ENCODE data around the gene DIS3L2.

The DIS3L2 gene

GRCh38 chr2:232260075-232260474 lies 298.6 kb downstream of the DIS3L2 start:
- Histone ChIP-seq H3K4me3 (ENCODE audit: low read depth in 1 of 5, low read length in 5 of 5) (peak overlapping the region in 4 of 5 donors; percentile 3 to 33 (median 16)), H3K27me3 (ENCODE audit: control insufficient read depth in 5 of 5, insufficient read depth in 4 of 5, low read length in 5 of 5) (no peaks in the 10 kb centered on the region), H3K4me1 (ENCODE audit: control insufficient read depth in 5 of 5, insufficient read depth in 5 of 5, low read length in 5 of 5) (peaks cover 7 to 28% (median 13%) of the 10 kb centered on the region in 5 donors), H3K9ac (ENCODE audit: low read length in 5 of 5) (no peak overlapping the region), H3K27ac (ENCODE audit: low read depth, low read length) (no peak overlapping the region), H3K36me3 (ENCODE audit: control insufficient read depth in 5 of 5, insufficient read depth in 5 of 5, low read length in 5 of 5) (peaks cover 0 to 37% (median 34%) of the 10 kb centered on the region in 5 donors), H3K9me3 (ENCODE audit: control insufficient read depth in 5 of 5, low read length in 5 of 5) (no peaks in the 10 kb centered on the region)

DNA sequence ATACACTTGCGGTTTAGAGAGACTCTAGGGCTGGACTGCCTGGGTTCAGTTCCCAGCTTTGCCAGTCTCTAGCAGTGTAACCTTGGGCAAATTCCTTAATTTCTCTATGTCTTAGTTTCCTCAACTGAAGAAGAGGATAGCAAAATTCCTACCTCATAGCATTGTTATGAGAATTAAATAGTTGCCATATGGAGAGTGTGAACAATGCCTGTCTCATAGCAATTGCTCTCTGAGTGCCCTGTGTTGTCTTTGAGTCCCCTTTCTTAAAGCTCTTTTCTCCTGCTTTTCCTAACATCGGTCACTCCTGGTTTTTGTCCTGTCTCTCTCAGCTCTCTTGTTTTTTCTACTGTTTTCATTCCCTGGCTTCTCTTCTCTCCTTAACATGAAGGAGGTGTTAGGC lies 300.3 kb downstream of the DIS3L2 start:
- Histone ChIP-seq H3K9me3 (ENCODE audit: control insufficient read depth in 5 of 5, low read length in 5 of 5) (no peaks in the 10 kb centered on the region), H3K27me3 (ENCODE audit: control insufficient read depth in 5 of 5, insufficient read depth in 4 of 5, low read length in 5 of 5) (no peaks in the 10 kb centered on the region), H3K36me3 (ENCODE audit: control insufficient read depth in 5 of 5, insufficient read depth in 5 of 5, low read length in 5 of 5) (peaks cover 0 to 42% (median 34%) of the 10 kb centered on the region in 5 donors), H3K4me1 (ENCODE audit: control insufficient read depth in 5 of 5, insufficient read depth in 5 of 5, low read length in 5 of 5) (peaks cover 7 to 28% (median 13%) of the 10 kb centered on the region in 5 donors), H3K4me3 (ENCODE audit: low read depth in 1 of 5, low read length in 5 of 5) (no peak overlapping the region), H3K9ac (ENCODE audit: low read length in 5 of 5) (no peak overlapping the region), H3K27ac (ENCODE audit: low read depth, low read length) (no peak overlapping the region)

DNA sequence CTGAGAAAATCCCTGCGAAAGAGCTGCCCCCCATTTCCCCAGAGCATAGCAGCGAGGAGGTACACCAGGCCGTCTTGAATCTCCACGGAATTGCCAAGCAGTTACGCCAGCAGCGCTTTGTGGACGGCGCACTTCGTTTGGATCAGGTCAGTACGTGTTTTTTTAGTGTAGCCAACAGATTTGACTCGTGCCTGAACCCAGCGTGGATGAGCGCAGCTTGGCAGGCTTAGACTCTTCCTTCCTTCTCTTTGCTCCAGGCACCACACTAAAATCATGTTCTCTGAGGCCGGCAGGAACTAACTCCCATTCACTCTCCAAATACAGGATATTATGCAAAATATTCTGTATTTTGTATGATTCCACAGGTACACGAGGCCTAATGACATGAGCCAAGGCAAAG lies 301.8 kb downstream of the DIS3L2 start:
- Histone ChIP-seq H3K36me3 (ENCODE audit: control insufficient read depth in 5 of 5, insufficient read depth in 5 of 5, low read length in 5 of 5) (peaks cover 0 to 45% (median 34%) of the 10 kb centered on the region in 5 donors), H3K27me3 (ENCODE audit: control insufficient read depth in 5 of 5, insufficient read depth in 4 of 5, low read length in 5 of 5) (no peaks in the 10 kb centered on the region), H3K4me3 (ENCODE audit: low read depth in 1 of 5, low read length in 5 of 5) (no peak overlapping the region), H3K9ac (ENCODE audit: low read length in 5 of 5) (no peak overlapping the region), H3K4me1 (ENCODE audit: control insufficient read depth in 5 of 5, insufficient read depth in 5 of 5, low read length in 5 of 5) (peaks cover 7 to 28% (median 13%) of the 10 kb centered on the region in 5 donors), H3K9me3 (ENCODE audit: control insufficient read depth in 5 of 5, low read length in 5 of 5) (no peaks in the 10 kb centered on the region), H3K27ac (ENCODE audit: low read depth, low read length) (no peak overlapping the region)

- H3K36me3 ChIP-seq (ENCODE audit: control insufficient read depth in 5 of 5, insufficient read depth in 5 of 5, low read length in 5 of 5), result peaks cover 0 to 45% (median 37%) of the 10 kb centered on the region in 5 donors
- no peaks in the 10 kb centered on the region for H3K27me3 ChIP-seq (ENCODE audit: control insufficient read depth in 5 of 5, insufficient read depth in 4 of 5, low read length in 5 of 5)
- no peak overlapping the region for H3K27ac ChIP-seq (ENCODE audit: low read depth, low read length)
- no peak overlapping the region for H3K9ac ChIP-seq (ENCODE audit: low read length in 5 of 5)
- no peaks in the 10 kb centered on the region for H3K9me3 ChIP-seq (ENCODE audit: control insufficient read depth in 5 of 5, low read length in 5 of 5)
- H3K4me1 ChIP-seq (ENCODE audit: control insufficient read depth in 5 of 5, insufficient read depth in 5 of 5, low read length in 5 of 5), result peaks cover 7 to 28% (median 13%) of the 10 kb centered on the region in 5 donors
- no peak overlapping the region for H3K4me3 ChIP-seq (ENCODE audit: low read depth in 1 of 5, low read length in 5 of 5)
Measured at GRCh38 chr2:232264081-232264480, 302.6 kb downstream of the DIS3L2 start.

GRCh38 chr2:232265329-232265728 lies 303.8 kb downstream of the DIS3L2 start:
- Histone ChIP-seq H3K4me1 (ENCODE audit: control insufficient read depth in 5 of 5, insufficient read depth in 5 of 5, low read length in 5 of 5) (peaks cover under 1 to 16% (median under 1%) of the 10 kb centered on the region in 5 donors), H3K27me3 (ENCODE audit: control insufficient read depth in 5 of 5, insufficient read depth in 4 of 5, low read length in 5 of 5) (no peaks in the 10 kb centered on the region), H3K27ac (ENCODE audit: low read depth, low read length) (no peak overlapping the region), H3K9ac (ENCODE audit: low read length in 5 of 5) (no peak overlapping the region), H3K9me3 (ENCODE audit: control insufficient read depth in 5 of 5, low read length in 5 of 5) (no peaks in the 10 kb centered on the region), H3K4me3 (ENCODE audit: low read depth in 1 of 5, low read length in 5 of 5) (no peak overlapping the region), H3K36me3 (ENCODE audit: control insufficient read depth in 5 of 5, insufficient read depth in 5 of 5, low read length in 5 of 5) (peaks cover 0 to 45% (median 38%) of the 10 kb centered on the region in 5 donors)

GRCh38 chr2:232268636-232269165 lies 307.2 kb downstream of the DIS3L2 start:
- Histone ChIP-seq H3K4me1 (ENCODE audit: control insufficient read depth in 5 of 5, insufficient read depth in 5 of 5, low read length in 5 of 5) (no peaks in the 10 kb centered on the region), H3K9me3 (ENCODE audit: control insufficient read depth in 5 of 5, low read length in 5 of 5) (no peaks in the 10 kb centered on the region), H3K27ac (ENCODE audit: low read depth, low read length) (no peak overlapping the region)

GRCh38 chr2:232269867-232270266 lies 308.4 kb downstream of the DIS3L2 start:
- Histone ChIP-seq H3K36me3 (ENCODE audit: control insufficient read depth in 5 of 5, insufficient read depth in 5 of 5, low read length in 5 of 5) (peaks cover 0 to 21% (median 9%) of the 10 kb centered on the region in 5 donors), H3K9ac (ENCODE audit: low read length in 5 of 5) (no peak overlapping the region), H3K4me3 (ENCODE audit: low read depth in 1 of 5, low read length in 5 of 5) (no peak overlapping the region), H3K27me3 (ENCODE audit: control insufficient read depth in 5 of 5, insufficient read depth in 4 of 5, low read length in 5 of 5) (no peaks in the 10 kb centered on the region), H3K9me3 (ENCODE audit: control insufficient read depth in 5 of 5, low read length in 5 of 5) (no peaks in the 10 kb centered on the region), H3K27ac (ENCODE audit: low read depth, low read length) (no peak overlapping the region), H3K4me1 (ENCODE audit: control insufficient read depth in 5 of 5, insufficient read depth in 5 of 5, low read length in 5 of 5) (no peaks in the 10 kb centered on the region)

More at GRCh38 chr2:232268636-232269165, 307.2 kb downstream of the DIS3L2 start:
- Histone ChIP-seq H3K9ac (ENCODE audit: low read length in 5 of 5) (no peak overlapping the region), H3K4me3 (ENCODE audit: low read depth in 1 of 5, low read length in 5 of 5) (no peak overlapping the region), H3K27me3 (ENCODE audit: control insufficient read depth in 5 of 5, insufficient read depth in 4 of 5, low read length in 5 of 5) (no peaks in the 10 kb centered on the region), H3K36me3 (ENCODE audit: control insufficient read depth in 5 of 5, insufficient read depth in 5 of 5, low read length in 5 of 5) (peaks cover 0 to 28% (median 20%) of the 10 kb centered on the region in 5 donors)

- Histone ChIP-seq H3K27me3 (ENCODE audit: control insufficient read depth in 5 of 5, insufficient read depth in 4 of 5, low read length in 5 of 5) (no peaks in the 10 kb centered on the region), H3K9ac (ENCODE audit: low read length in 5 of 5) (no peak overlapping the region), H3K36me3 (ENCODE audit: control insufficient read depth in 5 of 5, insufficient read depth in 5 of 5, low read length in 5 of 5) (peaks cover 0 to 12% (median under 1%) of the 10 kb centered on the region in 5 donors), H3K27ac (ENCODE audit: low read depth, low read length) (no peak overlapping the region), H3K4me3 (ENCODE audit: low read depth in 1 of 5, low read length in 5 of 5) (no peak overlapping the region), H3K9me3 (ENCODE audit: control insufficient read depth in 5 of 5, low read length in 5 of 5) (peaks cover 0 to 3% (median 0%) of the 10 kb centered on the region in 5 donors), H3K4me1 (ENCODE audit: control insufficient read depth in 5 of 5, insufficient read depth in 5 of 5, low read length in 5 of 5) (peaks cover 0 to 18% (median 7%) of the 10 kb centered on the region in 5 donors)
Measured at GRCh38 chr2:232273903-232274643, 312.6 kb downstream of the DIS3L2 start.

DNA sequence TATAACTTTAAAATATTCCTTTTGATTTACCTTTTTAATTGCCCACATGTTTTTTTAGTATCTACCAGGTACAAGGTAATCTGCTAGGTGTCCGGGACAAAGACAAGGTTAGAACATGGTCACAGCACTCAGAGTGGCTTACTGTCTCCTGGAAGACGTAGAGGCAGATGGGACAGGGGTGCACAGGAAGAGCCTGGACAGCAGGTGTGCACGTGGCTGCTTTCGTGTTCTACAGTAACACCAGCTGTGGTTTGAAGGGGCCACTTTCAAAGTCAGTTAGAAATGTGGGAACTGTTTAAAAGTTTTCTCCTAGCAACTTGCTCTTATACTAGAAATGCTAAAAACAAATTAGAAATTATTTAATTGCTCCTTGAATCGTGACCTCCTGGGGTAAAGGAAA lies 314.2 kb downstream of the DIS3L2 start:
- Histone ChIP-seq H3K4me3 (ENCODE audit: low read depth in 1 of 5, low read length in 5 of 5) (no peak overlapping the region), H3K9me3 (ENCODE audit: control insufficient read depth in 5 of 5, low read length in 5 of 5) (peaks cover 0 to 3% (median 0%) of the 10 kb centered on the region in 5 donors), H3K27me3 (ENCODE audit: control insufficient read depth in 5 of 5, insufficient read depth in 4 of 5, low read length in 5 of 5) (no peaks in the 10 kb centered on the region), H3K36me3 (ENCODE audit: control insufficient read depth in 5 of 5, insufficient read depth in 5 of 5, low read length in 5 of 5) (peaks cover 0 to 12% (median 0%) of the 10 kb centered on the region in 5 donors), H3K4me1 (ENCODE audit: control insufficient read depth in 5 of 5, insufficient read depth in 5 of 5, low read length in 5 of 5) (peaks cover 0 to 18% (median 7%) of the 10 kb centered on the region in 5 donors), H3K9ac (ENCODE audit: low read length in 5 of 5) (no peak overlapping the region), H3K27ac (ENCODE audit: low read depth, low read length) (no peak overlapping the region)

DNA sequence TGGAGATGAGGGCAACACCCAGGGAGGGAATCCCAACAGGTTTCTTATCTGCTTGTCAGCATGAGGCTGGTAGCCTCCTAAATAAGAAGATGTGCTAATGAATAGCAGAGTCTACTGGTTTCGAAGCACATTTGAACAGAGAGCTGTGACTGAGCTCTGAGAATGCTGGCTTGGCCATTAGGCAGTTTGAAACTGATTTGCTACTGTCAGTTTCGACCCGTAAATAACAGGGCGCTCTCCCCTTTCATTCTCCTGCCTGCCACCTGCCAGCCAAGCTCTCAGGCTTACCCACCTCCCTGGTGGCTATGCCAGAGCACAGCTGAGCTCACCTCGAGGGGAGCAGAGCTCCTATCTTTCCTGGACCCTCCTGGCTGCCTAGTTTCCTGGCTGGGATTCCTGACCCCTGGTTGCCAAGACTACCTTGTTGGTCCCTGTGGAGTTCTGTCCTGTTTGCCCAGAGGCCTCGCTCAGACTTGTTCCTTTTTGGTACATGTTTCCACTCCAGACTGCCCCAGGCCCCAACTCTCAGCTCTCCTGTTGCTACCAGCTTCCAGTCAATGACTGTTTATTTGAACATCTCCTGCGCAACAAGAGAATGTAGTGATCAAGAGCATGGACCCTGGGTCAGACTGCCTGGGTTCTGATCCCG lies 314.7 kb downstream of the DIS3L2 start:
- H3K27ac ChIP-seq (ENCODE audit: low read depth, low read length), result no peak overlapping the region
- H3K4me1 ChIP-seq (ENCODE audit: control insufficient read depth in 5 of 5, insufficient read depth in 5 of 5, low read length in 5 of 5), result peaks cover 0 to 18% (median 7%) of the 10 kb centered on the region in 5 donors
- H3K27me3 ChIP-seq (ENCODE audit: control insufficient read depth in 5 of 5, insufficient read depth in 4 of 5, low read length in 5 of 5), result no peaks in the 10 kb centered on the region
- no peak overlapping the region for H3K4me3 ChIP-seq (ENCODE audit: low read depth in 1 of 5, low read length in 5 of 5)
- H3K9me3 ChIP-seq (ENCODE audit: control insufficient read depth in 5 of 5, low read length in 5 of 5), result peaks cover 0 to 3% (median 0%) of the 10 kb centered on the region in 5 donors
- peaks cover 0 to 14% (median 0%) of the 10 kb centered on the region in 5 donors for H3K36me3 ChIP-seq (ENCODE audit: control insufficient read depth in 5 of 5, insufficient read depth in 5 of 5, low read length in 5 of 5)
- no peak overlapping the region for H3K9ac ChIP-seq (ENCODE audit: low read length in 5 of 5)

Measured in subcutaneous abdominal adipose tissue (tissue), 5 donors.